ENCODE measurements around the gene NT5C3A. TPM values are rescaled to one million over a fixed set of nuclear protein-coding genes. Genes with fewer than 3 reads are reported as not detected.
A peak's percentile ranks its signal among the peaks of the same experiment; 100 is the strongest.

NT5C3A gene
- total RNA-seq, 1 donor from 2014 or later = 31.9 TPM

DNA sequence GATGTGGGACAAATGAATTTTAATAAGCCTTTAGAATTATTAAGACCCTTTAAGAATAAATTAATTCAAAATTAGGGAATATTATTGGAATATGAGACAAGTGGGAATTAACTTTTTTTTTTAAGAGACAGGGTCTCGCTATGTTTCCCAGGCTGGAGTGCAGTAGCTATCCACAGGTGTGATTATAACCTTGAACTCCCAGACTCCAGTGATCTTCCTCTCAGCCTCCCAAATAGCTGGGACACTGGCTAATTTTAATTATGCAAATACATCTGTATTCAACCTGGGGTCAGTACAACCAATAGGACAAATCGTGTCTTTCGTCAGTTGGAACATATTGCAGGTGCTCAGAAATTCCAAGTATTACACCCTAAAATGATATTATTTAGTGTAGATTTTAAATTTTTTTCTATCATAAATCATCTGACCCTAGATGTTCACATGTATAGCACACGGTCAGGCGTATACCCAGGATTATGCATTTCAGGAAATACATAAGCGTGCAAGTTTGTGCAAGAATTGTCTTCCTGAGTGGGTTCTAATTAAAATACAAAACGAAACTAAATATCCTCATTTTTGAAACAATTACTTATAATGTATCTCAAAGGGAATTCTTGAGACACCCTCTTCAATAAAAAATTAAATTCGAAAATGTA is 1.2 kb downstream of the NT5C3A start:
- TF ChIP-seq, protein P1, sequence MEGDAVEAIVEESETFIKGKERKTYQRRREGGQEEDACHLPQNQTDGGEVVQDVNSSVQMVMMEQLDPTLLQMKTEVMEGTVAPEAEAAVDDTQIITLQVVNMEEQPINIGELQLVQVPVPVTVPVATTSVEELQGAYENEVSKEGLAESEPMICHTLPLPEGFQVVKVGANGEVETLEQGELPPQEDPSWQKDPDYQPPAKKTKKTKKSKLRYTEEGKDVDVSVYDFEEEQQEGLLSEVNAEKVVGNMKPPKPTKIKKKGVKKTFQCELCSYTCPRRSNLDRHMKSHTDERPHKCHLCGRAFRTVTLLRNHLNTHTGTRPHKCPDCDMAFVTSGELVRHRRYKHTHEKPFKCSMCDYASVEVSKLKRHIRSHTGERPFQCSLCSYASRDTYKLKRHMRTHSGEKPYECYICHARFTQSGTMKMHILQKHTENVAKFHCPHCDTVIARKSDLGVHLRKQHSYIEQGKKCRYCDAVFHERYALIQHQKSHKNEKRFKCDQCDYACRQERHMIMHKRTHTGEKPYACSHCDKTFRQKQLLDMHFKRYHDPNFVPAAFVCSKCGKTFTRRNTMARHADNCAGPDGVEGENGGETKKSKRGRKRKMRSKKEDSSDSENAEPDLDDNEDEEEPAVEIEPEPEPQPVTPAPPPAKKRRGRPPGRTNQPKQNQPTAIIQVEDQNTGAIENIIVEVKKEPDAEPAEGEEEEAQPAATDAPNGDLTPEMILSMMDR (IDR thresholded peaks at IDR 0.05; ENCODE audit: unreplicated experiment) = no peak
- Mint-ChIP-seq H3K9me3 (ENCODE audit: unreplicated experiment) (peaks cover 14% of the 10 kb centered on the region), H3K36me3 (ENCODE audit: low read depth, unreplicated experiment) (peaks cover 18% of the 10 kb centered on the region), H3K4me1 (ENCODE audit: unreplicated experiment) (peaks cover 27% of the 10 kb centered on the region), H3K27ac (ENCODE audit: unreplicated experiment) (peak overlapping the region; percentile 92), H3K4me3 (ENCODE audit: unreplicated experiment) (peak overlapping the region; percentile 98), H3K27me3 (ENCODE audit: unreplicated experiment) (peaks cover 8% of the 10 kb centered on the region)
- no peak for DNase-seq (ENCODE audit: low spot score)

DNA sequence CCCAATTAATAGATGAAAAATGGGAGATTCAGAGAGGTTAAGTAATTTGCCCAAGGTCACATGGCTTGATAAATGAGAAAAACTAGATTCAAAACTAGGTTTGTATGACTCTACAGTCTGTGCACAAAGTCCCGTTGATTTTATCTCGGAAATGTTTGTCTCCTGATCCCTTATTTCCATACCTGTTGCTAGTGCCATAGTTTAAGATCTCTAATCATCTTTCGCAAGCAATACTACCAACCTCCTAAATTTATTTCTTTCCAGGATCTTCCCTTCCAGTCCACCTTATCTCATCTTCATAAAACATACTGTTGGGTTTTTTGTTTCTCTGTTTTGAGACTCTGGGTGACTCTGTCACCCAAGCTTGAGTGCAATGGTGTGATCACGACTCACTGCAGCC is 2.9 kb downstream of the NT5C3A start:
- TF ChIP-seq, protein P1 (IDR thresholded peaks at IDR 0.05; ENCODE audit: unreplicated experiment) = no peak
- peaks cover 23% of the 10 kb centered on the region for H3K4me1 Mint-ChIP-seq (ENCODE audit: unreplicated experiment)
- DNase-seq (ENCODE audit: low spot score) = no peak
- peak overlapping the region; percentile 32 for H3K4me3 Mint-ChIP-seq (ENCODE audit: unreplicated experiment)
- H3K27ac Mint-ChIP-seq (ENCODE audit: unreplicated experiment) = no peak overlapping the region
- H3K36me3 Mint-ChIP-seq (ENCODE audit: low read depth, unreplicated experiment) = peaks cover 4% of the 10 kb centered on the region
- H3K9me3 Mint-ChIP-seq (ENCODE audit: unreplicated experiment) = no peaks in the 10 kb centered on the region
- H3K27me3 Mint-ChIP-seq (ENCODE audit: unreplicated experiment) = peaks cover 8% of the 10 kb centered on the region

DNA sequence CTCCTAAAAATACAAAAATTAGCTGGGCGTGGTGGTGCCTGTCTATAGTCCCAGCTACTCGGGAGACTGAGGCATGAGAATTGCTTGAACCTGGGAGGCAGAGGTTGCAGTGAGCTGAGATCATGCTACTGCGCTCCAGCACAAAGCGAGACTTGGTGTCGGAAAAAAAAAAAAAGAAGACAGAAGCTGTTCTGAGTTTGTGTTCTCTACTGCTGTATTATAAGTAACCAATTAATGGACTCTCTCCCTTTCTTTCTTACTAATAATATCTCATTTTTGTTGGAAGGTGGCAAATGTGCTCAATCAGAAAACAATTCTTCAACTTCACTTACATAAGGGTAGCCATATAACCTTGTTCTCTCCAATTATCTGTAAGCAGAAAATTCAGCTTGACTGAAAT is 7.4 kb downstream of the NT5C3A start:
- peaks cover 11% of the 10 kb centered on the region for H3K4me1 Mint-ChIP-seq (ENCODE audit: unreplicated experiment)
- no peak for DNase-seq (ENCODE audit: low spot score)
- H3K27me3 Mint-ChIP-seq (ENCODE audit: unreplicated experiment) = no peaks in the 10 kb centered on the region
- no peak overlapping the region for H3K27ac Mint-ChIP-seq (ENCODE audit: unreplicated experiment)
- TF ChIP-seq, protein P1 (IDR thresholded peaks at IDR 0.05; ENCODE audit: unreplicated experiment) = no peak
- H3K9me3 Mint-ChIP-seq (ENCODE audit: unreplicated experiment) = no peaks in the 10 kb centered on the region
- H3K4me3 Mint-ChIP-seq (ENCODE audit: unreplicated experiment) = no peak overlapping the region
- H3K36me3 Mint-ChIP-seq (ENCODE audit: low read depth, unreplicated experiment) = no peaks in the 10 kb centered on the region

DNA sequence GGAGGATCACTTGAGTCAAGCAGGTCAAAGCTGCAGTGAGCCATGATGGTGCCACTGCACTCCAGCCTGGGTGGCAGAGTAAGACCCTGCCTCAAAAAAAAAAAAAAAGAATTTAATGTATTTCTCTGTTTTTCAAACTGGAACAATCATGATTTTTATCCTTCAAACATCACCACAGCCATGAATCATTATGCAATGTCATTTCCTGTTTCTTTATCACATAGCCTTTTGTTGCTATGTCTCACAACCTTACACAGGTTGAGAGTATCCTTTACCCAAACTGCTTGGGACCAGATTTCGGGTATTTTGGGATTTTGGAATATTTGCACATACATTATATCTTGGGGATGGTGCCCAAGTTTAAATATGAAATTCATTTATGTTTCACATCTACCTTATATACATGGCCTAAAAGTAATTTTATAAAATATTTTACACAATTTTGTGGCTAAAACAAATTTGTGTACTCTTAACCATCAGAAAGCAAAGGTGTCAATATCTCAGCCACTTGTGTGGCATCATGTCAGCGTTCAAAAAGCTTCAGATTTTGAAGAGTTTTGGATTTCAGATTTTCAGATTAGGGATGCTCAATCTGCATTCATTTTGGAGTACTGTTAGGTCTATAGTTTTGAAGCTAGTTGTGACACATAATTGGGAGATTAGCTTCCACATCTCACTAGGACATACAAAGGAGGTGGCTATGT is 8.2 kb downstream of the NT5C3A start:
- Mint-ChIP-seq H3K4me3 (ENCODE audit: unreplicated experiment) (no peak overlapping the region), H3K36me3 (ENCODE audit: low read depth, unreplicated experiment) (no peaks in the 10 kb centered on the region), H3K4me1 (ENCODE audit: unreplicated experiment) (peaks cover 11% of the 10 kb centered on the region), H3K27me3 (ENCODE audit: unreplicated experiment) (no peaks in the 10 kb centered on the region), H3K27ac (ENCODE audit: unreplicated experiment) (no peak overlapping the region), H3K9me3 (ENCODE audit: unreplicated experiment) (no peaks in the 10 kb centered on the region)
- DNase-seq (ENCODE audit: low spot score) = no peak
- TF ChIP-seq, protein P1 (IDR thresholded peaks at IDR 0.05; ENCODE audit: unreplicated experiment) = no peak

DNA sequence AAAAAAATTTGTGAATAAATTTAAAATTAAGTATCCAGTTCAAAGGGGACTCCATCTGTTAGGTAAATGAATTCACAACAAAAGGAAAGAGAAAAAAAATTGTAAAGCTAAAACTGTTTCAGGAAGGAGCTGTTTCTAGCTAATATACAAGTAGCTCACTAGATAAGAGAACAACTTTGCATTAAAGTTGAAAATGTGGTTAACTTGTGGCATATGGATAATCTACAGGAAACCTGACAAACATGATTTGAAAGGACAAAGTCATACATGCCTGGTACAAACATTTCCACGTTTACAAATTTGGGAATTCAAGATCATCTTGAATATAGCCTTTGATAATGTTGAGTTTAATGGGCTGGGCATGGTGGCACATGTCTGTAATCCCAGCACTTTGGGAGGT is 8.9 kb downstream of the NT5C3A start:
- no peaks in the 10 kb centered on the region for H3K27me3 Mint-ChIP-seq (ENCODE audit: unreplicated experiment)
- TF ChIP-seq, protein P1 (IDR thresholded peaks at IDR 0.05; ENCODE audit: unreplicated experiment) = no peak
- peaks cover 9% of the 10 kb centered on the region for H3K4me1 Mint-ChIP-seq (ENCODE audit: unreplicated experiment)
- H3K27ac Mint-ChIP-seq (ENCODE audit: unreplicated experiment) = no peak overlapping the region
- DNase-seq (ENCODE audit: low spot score) = no peak
- no peak overlapping the region for H3K4me3 Mint-ChIP-seq (ENCODE audit: unreplicated experiment)
- no peaks in the 10 kb centered on the region for H3K36me3 Mint-ChIP-seq (ENCODE audit: low read depth, unreplicated experiment)
- H3K9me3 Mint-ChIP-seq (ENCODE audit: unreplicated experiment) = no peaks in the 10 kb centered on the region

All from endothelial cell (in vitro differentiated cells).